Measurements from ENCODE around the gene ANXA5. TPM values are rescaled to one million over a fixed set of nuclear protein-coding genes. Genes with fewer than 3 reads are reported as not detected.

ANXA5 gene
- total RNA-seq, 4 donors from 2014 or later, result 101 to 107 (median 102) TPM

DNA sequence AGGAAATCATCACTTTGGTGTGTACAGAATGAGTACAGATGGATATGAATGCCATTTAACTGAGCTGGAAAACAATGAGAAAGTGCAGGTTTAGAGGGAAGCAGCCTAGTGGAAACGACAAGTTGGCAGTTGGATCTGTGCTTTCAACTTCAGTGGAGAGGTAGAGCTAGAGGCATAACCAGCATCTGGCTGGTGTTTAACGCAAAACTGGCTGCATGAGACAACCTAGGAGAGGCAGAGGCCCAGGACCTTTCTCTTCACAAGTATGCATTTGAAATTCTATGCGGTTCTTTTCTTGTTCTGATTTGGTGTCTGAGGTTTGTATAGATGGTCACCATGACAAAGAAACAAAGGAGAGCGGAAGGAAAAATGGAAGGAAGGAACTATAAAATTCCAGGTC is 63.1 kb downstream of the ANXA5 start:
- H3K4me1 ChIP-seq, result no peaks in the 10 kb centered on the region
- no peak overlapping the region for H3K27ac ChIP-seq
- H3K9me3 ChIP-seq, result no peaks in the 10 kb centered on the region
- no peaks in the 10 kb centered on the region for H3K36me3 ChIP-seq
- TF ChIP-seq POLR2AphosphoS5 (IDR thresholded peaks at IDR 0.05) (no peak), POLR2A (IDR thresholded peaks at IDR 0.05) (no peak), EP300 (IDR thresholded peaks at IDR 0.05) (no peak)
- TF ChIP-seq, protein P1, sequence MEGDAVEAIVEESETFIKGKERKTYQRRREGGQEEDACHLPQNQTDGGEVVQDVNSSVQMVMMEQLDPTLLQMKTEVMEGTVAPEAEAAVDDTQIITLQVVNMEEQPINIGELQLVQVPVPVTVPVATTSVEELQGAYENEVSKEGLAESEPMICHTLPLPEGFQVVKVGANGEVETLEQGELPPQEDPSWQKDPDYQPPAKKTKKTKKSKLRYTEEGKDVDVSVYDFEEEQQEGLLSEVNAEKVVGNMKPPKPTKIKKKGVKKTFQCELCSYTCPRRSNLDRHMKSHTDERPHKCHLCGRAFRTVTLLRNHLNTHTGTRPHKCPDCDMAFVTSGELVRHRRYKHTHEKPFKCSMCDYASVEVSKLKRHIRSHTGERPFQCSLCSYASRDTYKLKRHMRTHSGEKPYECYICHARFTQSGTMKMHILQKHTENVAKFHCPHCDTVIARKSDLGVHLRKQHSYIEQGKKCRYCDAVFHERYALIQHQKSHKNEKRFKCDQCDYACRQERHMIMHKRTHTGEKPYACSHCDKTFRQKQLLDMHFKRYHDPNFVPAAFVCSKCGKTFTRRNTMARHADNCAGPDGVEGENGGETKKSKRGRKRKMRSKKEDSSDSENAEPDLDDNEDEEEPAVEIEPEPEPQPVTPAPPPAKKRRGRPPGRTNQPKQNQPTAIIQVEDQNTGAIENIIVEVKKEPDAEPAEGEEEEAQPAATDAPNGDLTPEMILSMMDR (IDR thresholded peaks at IDR 0.05), result no peak
- H3K4me3 ChIP-seq, result no peak overlapping the region
- H3K27me3 ChIP-seq, result no peaks in the 10 kb centered on the region
- WGBS, result 62% methylated on average over 4 of the region's 4 CpGs
- no peak for DNase-seq (ENCODE audit: low spot score in 2 of 2)

DNA sequence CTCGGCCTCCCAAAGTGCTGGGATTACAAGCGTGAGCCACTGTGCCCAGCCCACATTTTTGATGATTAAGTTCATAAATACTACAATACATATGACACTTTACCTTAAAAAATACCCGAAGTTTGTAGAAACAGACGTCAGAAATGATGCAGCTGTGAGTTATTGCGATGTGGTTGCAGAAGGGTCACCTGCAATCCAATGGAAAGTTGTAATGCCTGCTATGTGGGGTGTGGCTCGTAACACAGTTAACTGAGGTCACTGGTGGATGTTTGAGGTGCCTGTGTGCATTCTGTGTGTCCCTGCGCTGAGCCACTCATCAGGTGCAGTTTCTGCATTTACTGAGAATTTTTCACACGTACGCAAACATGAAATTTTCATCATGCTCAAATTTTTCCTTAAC is 64.1 kb downstream of the ANXA5 start:
- H3K4me1 ChIP-seq, result no peaks in the 10 kb centered on the region
- WGBS, result 94% methylated on average over 9 of the region's 9 CpGs
- no peak overlapping the region for H3K4me3 ChIP-seq
- H3K27me3 ChIP-seq, result no peaks in the 10 kb centered on the region
- no peak overlapping the region for H3K27ac ChIP-seq
- no peaks in the 10 kb centered on the region for H3K9me3 ChIP-seq
- no peak for DNase-seq (ENCODE audit: low spot score in 2 of 2)
- no peaks in the 10 kb centered on the region for H3K36me3 ChIP-seq
- TF ChIP-seq POLR2AphosphoS5 (IDR thresholded peaks at IDR 0.05) (no peak), EP300 (IDR thresholded peaks at IDR 0.05) (no peak), POLR2A (IDR thresholded peaks at IDR 0.05) (no peak)
- TF ChIP-seq, protein P1 (IDR thresholded peaks at IDR 0.05), result no peak

Other genes with a start within 250 kb of the ANXA5 start
- gene SMIM43, start 68.2 kb upstream of the ANXA5 start, total RNA-seq, result not detected
- gene EXOSC9, start 104.3 kb upstream of the ANXA5 start, total RNA-seq, result 10 to 100 TPM; 23.6 to 33.9 (median 25.4) TPM
- gene CCNA2, start 126.9 kb upstream of the ANXA5 start, total RNA-seq, result 1 to 10 TPM; 4.8 to 8.8 (median 6.1) TPM
- 10 to 100 TPM in 3 of 4 donors, 1 to 10 TPM in 1; 6.3 to 18.0 (median 13.7) TPM for gene BBS7, start 173.5 kb upstream of the ANXA5 start, total RNA-seq

Measured in suprapubic skin (tissue), 4 donors.